ENCODE measurements around the gene KDM2B. TPM values are rescaled to one million over a fixed set of nuclear protein-coding genes. Genes with fewer than 3 reads are reported as not detected.

KDM2B gene
- total and polyA plus RNA-seq, 7 donors, result 4.8 to 31.7 (median 16.8) TPM

- peak overlapping the region; percentile 66 to 77 (median 70) for H3K4me3 ChIP-seq
- no peaks in the 10 kb centered on the region for H3K36me3 ChIP-seq
- 0 to 1% methylated on average over 48 of the region's 48 CpGs for WGBS, 2 donors
- peak overlapping the region; percentile 91 to 92 (median 91) for H3K27ac ChIP-seq
- peaks cover 0 to 47% (median 38%) of the 10 kb centered on the region in 4 donors for H3K4me1 ChIP-seq
- no peaks in the 10 kb centered on the region for H3K27me3 ChIP-seq
- DNase-seq, result peak; percentile 73
- intact Hi-C loops (cut with DNase I), result no loop called here
- no peaks in the 10 kb centered on the region for H3K9me3 ChIP-seq
- TF ChIP-seq POLR2AphosphoS5 (IDR thresholded peaks at IDR 0.05) (no peak), EP300 (IDR thresholded peaks at IDR 0.05) (no peak), POLR2A (IDR thresholded peaks at IDR 0.05) (no peak), CTCF (IDR thresholded peaks at IDR 0.05) (no peak)
Measured at GRCh38 chr12:121400332-121401139, 180.3 kb downstream of the KDM2B start.

- Histone ChIP-seq H3K36me3 (no peaks in the 10 kb centered on the region), H3K4me3 (peak within 1 kb of the TSS; percentile 66 to 77 (median 70)), H3K4me1 (peaks cover 0 to 38% (median 30%) of the 10 kb centered on the region in 4 donors), H3K27ac (peak within 1 kb of the TSS; percentile 91 to 92 (median 91)), H3K9me3 (no peaks in the 10 kb centered on the region), H3K27me3 (no peaks in the 10 kb centered on the region)
- intact Hi-C loops (cut with DNase I), result loop anchor here (2.0 kb wide), 1 partner anchor 47 kb away; the partner anchor contains the start of gene ANAPC5
- 0% methylated on average over 77 of the region's 77 CpGs for WGBS, 2 donors
- TF ChIP-seq CTCF (IDR thresholded peaks at IDR 0.05), result no peak
- peak; percentile 94 to 99 (median 98) for TF ChIP-seq POLR2AphosphoS5 (IDR thresholded peaks at IDR 0.05)
- peak in 1 of 4 donors; percentile 29 for TF ChIP-seq EP300 (IDR thresholded peaks at IDR 0.05)
- TF ChIP-seq POLR2A (IDR thresholded peaks at IDR 0.05), result peak; percentile 91 to 96
- DNase-seq, result peak; percentile 99
Measured at GRCh38 chr12:121399391-121400331, 181.2 kb downstream of the KDM2B start, which contains the start of gene RNF34. Gene RNF34 (plus strand): TSS chr12:121400118. CDS start chr12:121400213, 95 bp downstream.

- Histone ChIP-seq H3K36me3 (no peaks in the 10 kb centered on the region), H3K9me3 (no peaks in the 10 kb centered on the region), H3K27me3 (no peaks in the 10 kb centered on the region), H3K27ac (no peak overlapping the region), H3K4me3 (no peak overlapping the region), H3K4me1 (peaks cover 0 to 33% (median 22%) of the 10 kb centered on the region in 4 donors)
- TF ChIP-seq EP300 (IDR thresholded peaks at IDR 0.05) (no peak), POLR2A (IDR thresholded peaks at IDR 0.05) (no peak), POLR2AphosphoS5 (IDR thresholded peaks at IDR 0.05) (no peak), CTCF (IDR thresholded peaks at IDR 0.05) (no peak)
- 97 to 99% methylated on average over 5 of the region's 5 CpGs for WGBS, 2 donors
- no peak for DNase-seq
- intact Hi-C loops (cut with DNase I), result loop anchor here (2.0 kb wide), 1 partner anchor 46 kb away; the partner anchor contains the start of gene ANAPC5
Measured at GRCh38 chr12:121398355-121398754, 182.5 kb downstream of the KDM2B start.

- Histone ChIP-seq H3K4me1 (peaks cover 0 to 31% (median 21%) of the 10 kb centered on the region in 4 donors), H3K4me3 (no peak overlapping the region), H3K9me3 (no peaks in the 10 kb centered on the region), H3K27me3 (no peaks in the 10 kb centered on the region), H3K27ac (no peak overlapping the region), H3K36me3 (no peaks in the 10 kb centered on the region)
- TF ChIP-seq EP300 (IDR thresholded peaks at IDR 0.05) (no peak), CTCF (IDR thresholded peaks at IDR 0.05) (no peak), POLR2A (IDR thresholded peaks at IDR 0.05) (no peak), POLR2AphosphoS5 (IDR thresholded peaks at IDR 0.05) (no peak)
- DNase-seq, result no peak
- intact Hi-C loops (cut with DNase I), result no loop called here
- 97% methylated on average over 14 of the region's 14 CpGs for WGBS, 2 donors
Measured at GRCh38 chr12:121397521-121397920, 183.3 kb downstream of the KDM2B start.
